Measurements from ENCODE around the gene CEACAM16. TPM values are rescaled to one million over a fixed set of nuclear protein-coding genes. Genes with fewer than 3 reads are reported as not detected.
A peak's percentile ranks its signal among the peaks of the same experiment; 100 is the strongest.
"Not testable (repeated sequence)": the region's sequence is repeated elsewhere in the genome, so short reads cannot be mapped to it uniquely, and the experiment has no call there.

The CEACAM16 gene
- total and polyA plus RNA-seq, 5 experiments from 2014 or later: not detected

DNA sequence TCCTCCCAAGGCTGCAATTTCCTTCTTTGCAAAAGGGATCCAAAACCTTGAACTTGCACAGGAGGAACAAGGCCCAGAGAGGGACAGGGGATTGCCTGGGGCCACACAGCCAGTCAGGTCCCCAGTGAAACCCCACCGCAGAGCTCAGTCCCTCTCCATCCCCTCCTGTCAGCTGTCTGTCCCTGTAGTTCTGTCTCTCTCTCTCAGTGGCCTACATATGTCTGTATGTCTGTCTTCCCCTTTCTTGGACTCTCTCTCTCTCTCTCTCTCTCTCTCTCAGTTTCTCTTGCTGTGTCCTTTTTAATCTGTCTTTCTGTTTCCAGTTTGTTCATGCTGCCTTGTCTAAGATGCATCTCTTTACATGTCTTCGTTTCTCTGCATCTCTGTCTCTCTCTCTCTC, 16.1 kb upstream of the CEACAM16 start:
- Mint-ChIP-seq H3K4me1 (peaks cover 12 to 27% (median 14%) of the 10 kb centered on the region in 4 donors), H3K27me3 (peaks cover 0 to 12% (median 1%) of the 10 kb centered on the region in 5 donors), H3K27ac (peak overlapping the region in 5 of 10 donors; percentile 1 to 80 (median 43)), H3K36me3 (no peaks in the 10 kb centered on the region), H3K4me3 (no peak overlapping the region), H3K9me3 (no peaks in the 10 kb centered on the region)
- no peak for ATAC-seq
- POLR2A ChIA-PET: no interaction called here
- no peak for DNase-seq

- DNase-seq: no peak
Measured at GRCh38 chr19:44683434-44684210, 15.3 kb upstream of the CEACAM16 start.

DNA sequence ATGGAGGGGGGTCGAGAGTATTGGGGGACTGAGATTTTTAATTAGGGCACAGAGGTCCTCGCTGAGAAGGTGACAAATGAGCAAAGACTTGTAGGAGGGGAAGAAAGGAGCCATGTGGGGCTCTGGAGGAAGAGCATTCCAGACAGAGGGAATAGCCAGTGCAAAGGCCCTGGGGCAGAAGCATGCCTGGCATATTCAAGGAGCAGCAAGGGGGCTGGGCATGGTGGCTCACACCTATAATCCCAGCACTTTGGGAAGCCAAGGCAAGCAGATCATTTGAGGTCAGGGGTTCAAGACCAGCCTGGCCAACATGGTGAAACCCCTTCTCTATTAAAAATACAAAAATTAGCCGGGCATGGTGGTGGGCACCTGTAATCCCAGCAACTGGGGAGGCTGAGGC, 14.6 kb upstream of the CEACAM16 start:
- H3K27me3 Mint-ChIP-seq: peaks cover 0 to 17% (median 3%) of the 10 kb centered on the region in 5 donors
- not testable (repeated sequence) for H3K36me3 Mint-ChIP-seq, DNase-seq, H3K9me3 Mint-ChIP-seq, ATAC-seq
- H3K4me3 Mint-ChIP-seq: peak overlapping the region in 3 of 10 donors; percentile 13 to 64 (median 16)
- H3K27ac Mint-ChIP-seq: peak overlapping the region in 2 of 10 donors; percentile 25 to 43
- peaks cover 16 to 34% (median 19%) of the 10 kb centered on the region in 4 donors for H3K4me1 Mint-ChIP-seq
- POLR2A ChIA-PET: interaction anchor here (0.9 kb wide), 1 partner anchor 25 kb away, joined by 4 read pairs; no protein-coding TSS in a partner anchor

More at GRCh38 chr19:44683434-44684210, 15.3 kb upstream of the CEACAM16 start:
- no peak for ATAC-seq
- peak overlapping the region in 1 of 10 donors; percentile 13 for H3K4me3 Mint-ChIP-seq
- H3K27me3 Mint-ChIP-seq: peaks cover 0 to 15% (median 3%) of the 10 kb centered on the region in 5 donors
- H3K36me3 Mint-ChIP-seq: no peaks in the 10 kb centered on the region
- POLR2A ChIA-PET: interaction anchor here (0.6 to 0.9 kb wide), 2 partner anchors 26 to 45 kb away, joined by 3 to 4 read pairs; no protein-coding TSS in a partner anchor
- H3K4me1 Mint-ChIP-seq: peaks cover 12 to 29% (median 14%) of the 10 kb centered on the region in 4 donors
- no peaks in the 10 kb centered on the region for H3K9me3 Mint-ChIP-seq
- H3K27ac Mint-ChIP-seq: peak overlapping the region in 4 of 10 donors; percentile 1 to 80 (median 44)

GRCh38 chr19:44684892-44685863, 13.8 kb upstream of the CEACAM16 start:
- DNase-seq (no peak), ATAC-seq (peak; percentile 36 to 47)
- Mint-ChIP-seq H3K27me3 (peaks cover 0 to 17% (median 3%) of the 10 kb centered on the region in 5 donors), H3K27ac (peak overlapping the region in 4 of 10 donors; percentile 12 to 46 (median 29)), H3K36me3 (no peaks in the 10 kb centered on the region), H3K9me3 (no peaks in the 10 kb centered on the region), H3K4me1 (peaks cover 19 to 41% (median 27%) of the 10 kb centered on the region in 4 donors), H3K4me3 (peak overlapping the region in 8 of 10 donors; percentile 0 to 64 (median 18))
- POLR2A ChIA-PET: no interaction called here

DNA sequence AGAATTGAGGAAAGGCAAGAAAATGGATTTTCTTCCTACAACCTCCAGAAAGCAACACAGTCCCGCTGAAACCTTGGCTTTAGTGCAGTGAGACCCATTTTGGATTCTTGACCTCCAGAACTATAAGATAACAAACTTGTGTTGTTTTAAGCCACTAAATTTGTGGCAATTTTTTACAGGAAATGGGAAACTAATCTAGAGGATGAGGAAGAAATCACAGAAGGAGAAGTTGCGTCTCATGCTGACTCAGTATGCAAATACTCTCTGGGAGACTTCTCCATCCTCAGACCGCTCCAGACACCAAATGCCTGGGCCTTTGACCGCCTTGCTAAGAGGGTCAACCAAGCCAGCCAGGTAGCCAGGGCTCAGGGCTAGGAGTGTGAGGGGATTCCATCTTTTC, 13.1 kb upstream of the CEACAM16 start:
- DNase-seq (no peak), ATAC-seq (no peak)
- Mint-ChIP-seq H3K9me3 (no peaks in the 10 kb centered on the region), H3K4me3 (no peak overlapping the region), H3K36me3 (no peaks in the 10 kb centered on the region), H3K27ac (no peak overlapping the region), H3K27me3 (peaks cover 0 to 17% (median 3%) of the 10 kb centered on the region in 5 donors), H3K4me1 (peaks cover 19 to 41% (median 27%) of the 10 kb centered on the region in 4 donors)
- POLR2A ChIA-PET: no interaction called here

DNA sequence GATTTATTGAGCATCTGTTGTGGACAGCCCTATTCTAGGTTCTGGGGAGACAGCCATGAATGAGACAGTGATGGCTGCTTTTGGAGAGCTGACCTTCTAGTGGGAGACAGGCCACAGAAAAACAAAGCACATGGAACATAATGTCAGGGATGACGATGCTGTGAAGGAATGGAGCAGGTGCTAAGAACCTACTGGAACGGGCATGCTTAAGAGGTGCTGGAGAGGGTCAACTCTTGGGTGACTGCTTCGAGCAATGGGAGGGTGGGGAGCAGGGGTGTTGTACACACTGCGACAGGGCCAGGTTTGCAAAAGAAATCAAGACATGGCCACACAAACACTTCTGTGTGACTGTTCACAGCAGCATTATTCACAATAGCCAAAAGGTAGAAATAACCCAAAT, 12.1 kb upstream of the CEACAM16 start:
- POLR2A ChIA-PET: no interaction called here
- no peak for ATAC-seq
- Mint-ChIP-seq H3K27me3 (peaks cover 0 to 17% (median 3%) of the 10 kb centered on the region in 5 donors), H3K27ac (no peak overlapping the region), H3K4me3 (no peak overlapping the region), H3K9me3 (no peaks in the 10 kb centered on the region), H3K36me3 (no peaks in the 10 kb centered on the region), H3K4me1 (peaks cover 19 to 45% (median 30%) of the 10 kb centered on the region in 4 donors)
- no peak for DNase-seq

GRCh38 chr19:44687888-44688287, 11.1 kb upstream of the CEACAM16 start:
- no peak for ATAC-seq
- Mint-ChIP-seq H3K27ac (no peak overlapping the region), H3K9me3 (no peaks in the 10 kb centered on the region), H3K27me3 (peaks cover 0 to 17% (median 3%) of the 10 kb centered on the region in 5 donors), H3K36me3 (no peaks in the 10 kb centered on the region), H3K4me3 (no peak overlapping the region), H3K4me1 (peaks cover 25 to 54% (median 40%) of the 10 kb centered on the region in 4 donors)
- no peak for DNase-seq
- POLR2A ChIA-PET: no interaction called here

- POLR2A ChIA-PET: interaction anchor here (0.6 to 1.0 kb wide), 3 partner anchors 34 to 350 kb away, joined by 3 to 4 read pairs (median 3); partner anchors contain the start of gene CLPTM1
- DNase-seq (peak; percentile 67 to 89 (median 76)), ATAC-seq (peak; percentile 53 to 58)
- peaks cover 23 to 51% (median 41%) of the 10 kb centered on the region in 4 donors for H3K4me1 Mint-ChIP-seq
- no peaks in the 10 kb centered on the region for H3K9me3 Mint-ChIP-seq
- H3K27me3 Mint-ChIP-seq: peaks cover 0 to 17% (median 3%) of the 10 kb centered on the region in 5 donors
- H3K36me3 Mint-ChIP-seq: no peaks in the 10 kb centered on the region
- peak overlapping the region in 2 of 10 donors; percentile 7 to 16 for H3K4me3 Mint-ChIP-seq
- peak overlapping the region in 6 of 10 donors; percentile 25 to 85 (median 74) for H3K27ac Mint-ChIP-seq
Measured at GRCh38 chr19:44689290-44690130, 9.4 kb upstream of the CEACAM16 start.

GRCh38 chr19:44690131-44690440, 8.9 kb upstream of the CEACAM16 start:
- POLR2A ChIA-PET: interaction anchor here (0.9 kb wide), 2 partner anchors 77 to 265 kb away, joined by 3 read pairs; partner anchors contain the start of gene CLPTM1
- no peaks in the 10 kb centered on the region for H3K9me3 Mint-ChIP-seq
- peak overlapping the region in 5 of 10 donors; percentile 25 to 85 (median 73) for H3K27ac Mint-ChIP-seq
- H3K27me3 Mint-ChIP-seq: peaks cover 0 to 13% (median 3%) of the 10 kb centered on the region in 5 donors
- DNase-seq (no peak), ATAC-seq (no peak)
- H3K4me1 Mint-ChIP-seq: peaks cover 20 to 47% (median 36%) of the 10 kb centered on the region in 4 donors
- H3K4me3 Mint-ChIP-seq: no peak overlapping the region
- no peaks in the 10 kb centered on the region for H3K36me3 Mint-ChIP-seq

DNA sequence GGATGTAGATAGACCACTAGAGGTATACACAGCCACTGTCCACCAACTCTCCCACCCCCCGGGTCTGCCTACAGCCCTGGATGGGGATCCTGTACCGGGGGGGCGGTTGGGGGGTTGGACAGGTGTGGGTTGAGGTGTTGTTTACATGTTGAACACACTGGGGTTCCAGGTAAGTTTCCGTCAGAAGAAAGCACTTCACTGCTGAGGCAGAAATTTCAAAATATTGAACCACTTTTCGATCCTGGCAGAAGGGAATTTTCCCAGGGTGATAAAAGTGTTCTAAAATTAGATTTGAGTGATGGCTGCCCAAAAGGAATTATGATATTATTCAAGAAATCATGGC, 6.6 kb upstream of the CEACAM16 start:
- peak overlapping the region; percentile 79 to 96 (median 92) for H3K27ac Mint-ChIP-seq
- H3K27me3 Mint-ChIP-seq: peaks cover 0 to 6% (median 3%) of the 10 kb centered on the region in 5 donors
- DNase-seq: peak in 1 of 10 donors; percentile 27
- no peaks in the 10 kb centered on the region for H3K9me3 Mint-ChIP-seq
- H3K4me3 Mint-ChIP-seq: peak overlapping the region; percentile 63 to 85 (median 74)
- POLR2A ChIA-PET: interaction anchor here (1.0 kb wide), 1 partner anchor 23 kb away, joined by 3 read pairs; no protein-coding TSS in a partner anchor
- peak; percentile 66 to 72 for ATAC-seq
- peaks cover 20 to 38% (median 37%) of the 10 kb centered on the region in 4 donors for H3K4me1 Mint-ChIP-seq
- no peaks in the 10 kb centered on the region for H3K36me3 Mint-ChIP-seq

GRCh38 chr19:44694184-44694579, 4.8 kb upstream of the CEACAM16 start:
- Mint-ChIP-seq H3K36me3 (no peaks in the 10 kb centered on the region), H3K4me1 (peaks cover 19 to 44% (median 31%) of the 10 kb centered on the region in 4 donors), H3K27ac (peak overlapping the region in 8 of 10 donors; percentile 6 to 91 (median 72)), H3K4me3 (peak overlapping the region in 2 of 10 donors; percentile 24 to 27), H3K27me3 (peaks cover 0 to 4% (median 0%) of the 10 kb centered on the region in 5 donors), H3K9me3 (no peaks in the 10 kb centered on the region)
- ATAC-seq: no peak
- POLR2A ChIA-PET: interaction anchor here (0.6 kb wide), 1 partner anchor 76 kb away, joined by 5 read pairs; no protein-coding TSS in a partner anchor
- no peak for DNase-seq
